Esophagus (tissue), 2 donors: ENCODE results near the gene PLPP6. TPM values are rescaled to one million over a fixed set of nuclear protein-coding genes. Genes with fewer than 3 reads are reported as not detected.

ENCODE experiments used
- H3K27ac ChIP-seq, 2 donors: one replicate each; pipeline ENCODE4 v1.5.1; 2013; ENCODE audit warnings: low read depth in 2 of 2, mild to moderate bottlenecking in 2 of 2, inconsistent platforms in 1 of 2, low read length in 1 of 2, moderate library complexity in 1 of 2
- H3K27me3 ChIP-seq, 2 donors: one replicate each; pipeline ENCODE4 v1.6.1; 2013; ENCODE audit warnings: low read length in 2 of 2, control low read depth in 1 of 2, mild to moderate bottlenecking in 1 of 2; ENCODE audit not compliant: insufficient read depth in 2 of 2, control insufficient read depth in 1 of 2
- H3K36me3 ChIP-seq, 2 donors: one replicate each; pipeline ENCODE4 v1.6.1; 2013; ENCODE audit warnings: low read length in 1 of 2; ENCODE audit not compliant: control insufficient read depth in 2 of 2, insufficient read depth in 2 of 2
- H3K4me1 ChIP-seq, 2 donors: one replicate each; pipeline ENCODE4 v1.6.1; 2013; ENCODE audit warnings: low read length in 1 of 2; ENCODE audit not compliant: control insufficient read depth in 2 of 2, insufficient read depth in 2 of 2
- H3K4me3 ChIP-seq, 2 donors: one replicate each; pipeline ENCODE4 v1.5.1; 2013; ENCODE audit warnings: low read length in 2 of 2, mild to moderate bottlenecking in 2 of 2, low read depth in 1 of 2, moderate library complexity in 1 of 2
- H3K9me3 ChIP-seq, 2 donors: one replicate each; pipeline ENCODE4 v1.6.1; 2013; ENCODE audit warnings: mild to moderate bottlenecking in 2 of 2, low read depth in 1 of 2, low read length in 1 of 2, moderate library complexity in 1 of 2; ENCODE audit not compliant: control insufficient read depth in 2 of 2, insufficient read depth in 1 of 2
- WGBS, 2 donors: extraction: QIAGEN DNeasy Blood & Tissue Kit; methylation state at CpG; one replicate each; pipeline ENCODE4 v1.1.7; 2013; 5-methylcytosine and 5-hydroxymethylcytosine counted together
- polyA plus RNA-seq, 2 donors: library from polyadenylated mRNA; stranded (reverse); fragments of 200-250 nt; gene quantifications; one replicate each; pipeline ENCODE4 v1.2.3, GENCODE V29; 2013
- donor health status: healthy with polysubstance abuse.
- donor health status: Bipolar disorder and iron deficiency.

Gene PLPP6
- 1 to 10 TPM; 5.1 to 6.4 TPM for polyA plus RNA-seq

- H3K4me1 ChIP-seq: peaks cover 0 to 7% of the 10 kb centered on the region in 2 donors
- WGBS, 2 donors: 1 to 2% methylated on average over 64 to 70 of the region's 70 CpGs
Observed at GRCh38 chr9:4662108-4662988, at the start of gene PLPP6. PLPP6 (plus strand) TSS chr9:4662294; CDS start chr9:4662376, 82 bp downstream.

GRCh38 chr9:4614627-4615026, 47.5 kb upstream of the PLPP6 start:
- 100% methylated on average over 1 of the region's 1 CpG for WGBS, 2 donors
- Histone ChIP-seq H3K36me3 (no peaks in the 10 kb centered on the region), H3K27me3 (no peaks in the 10 kb centered on the region), H3K27ac (no peak overlapping the region), H3K4me3 (no peak overlapping the region), H3K4me1 (no peaks in the 10 kb centered on the region), H3K9me3 (no peaks in the 10 kb centered on the region)

More at GRCh38 chr9:4662108-4662988, at the start of gene PLPP6:
- Histone ChIP-seq H3K9me3 (no peaks in the 10 kb centered on the region), H3K36me3 (no peaks in the 10 kb centered on the region), H3K4me3 (peak within 1 kb of the TSS; percentile 95), H3K27me3 (no peaks in the 10 kb centered on the region), H3K27ac (peak within 1 kb of the TSS; percentile 91 to 92)

DNA sequence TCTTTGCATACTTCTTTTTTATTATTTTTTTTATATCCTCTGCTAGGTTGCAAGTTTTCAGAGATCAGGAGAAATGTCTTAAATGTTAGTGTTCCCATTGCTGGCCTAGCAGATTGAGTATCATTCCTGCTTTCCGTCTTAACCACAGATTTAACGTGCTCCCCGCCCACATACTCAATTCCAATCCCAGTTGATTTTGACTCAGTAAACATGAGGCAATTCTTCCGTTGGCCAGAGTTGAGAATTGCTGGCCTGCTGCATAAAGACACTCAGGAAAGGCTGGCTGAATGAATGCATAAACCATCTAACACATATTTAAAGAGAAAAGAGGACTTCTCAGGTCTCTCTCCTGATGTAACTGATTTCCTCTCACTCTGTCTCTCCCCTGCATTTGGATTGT, 46.8 kb upstream of the PLPP6 start:
- WGBS, 2 donors: 62 to 66% methylated on average over 4 of the region's 4 CpGs
- H3K4me1 ChIP-seq: peaks cover 0 to 4% of the 10 kb centered on the region in 2 donors
- no peaks in the 10 kb centered on the region for H3K36me3 ChIP-seq
- no peak overlapping the region for H3K4me3 ChIP-seq
- H3K27me3 ChIP-seq: no peaks in the 10 kb centered on the region
- H3K27ac ChIP-seq: no peak overlapping the region
- H3K9me3 ChIP-seq: no peaks in the 10 kb centered on the region

DNA sequence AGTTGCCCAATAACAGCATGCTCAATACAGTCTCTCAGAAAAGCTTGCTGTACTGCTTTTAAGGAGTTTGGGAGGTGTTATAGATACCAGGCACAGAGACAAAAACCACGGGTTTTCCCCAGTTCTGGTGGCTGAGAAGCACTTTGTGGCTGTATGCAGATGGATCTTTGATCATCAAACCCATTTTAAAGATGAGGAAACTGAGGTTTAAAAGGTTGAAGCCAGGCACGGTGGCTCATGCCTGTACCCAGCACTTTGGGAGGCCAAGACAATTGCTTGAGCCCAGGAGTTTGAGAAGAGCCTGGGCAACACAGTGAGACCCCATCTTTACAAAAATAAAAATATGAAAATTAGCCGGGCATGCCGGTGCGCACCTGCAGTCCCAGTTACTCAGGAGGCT, 46.3 kb upstream of the PLPP6 start:
- Histone ChIP-seq H3K27ac (no peak overlapping the region), H3K36me3 (no peaks in the 10 kb centered on the region), H3K9me3 (no peaks in the 10 kb centered on the region), H3K4me3 (no peak overlapping the region), H3K27me3 (no peaks in the 10 kb centered on the region), H3K4me1 (peaks cover 0 to 4% of the 10 kb centered on the region in 2 donors)
- WGBS, 2 donors: 81 to 84% methylated on average over 5 of the region's 5 CpGs

DNA sequence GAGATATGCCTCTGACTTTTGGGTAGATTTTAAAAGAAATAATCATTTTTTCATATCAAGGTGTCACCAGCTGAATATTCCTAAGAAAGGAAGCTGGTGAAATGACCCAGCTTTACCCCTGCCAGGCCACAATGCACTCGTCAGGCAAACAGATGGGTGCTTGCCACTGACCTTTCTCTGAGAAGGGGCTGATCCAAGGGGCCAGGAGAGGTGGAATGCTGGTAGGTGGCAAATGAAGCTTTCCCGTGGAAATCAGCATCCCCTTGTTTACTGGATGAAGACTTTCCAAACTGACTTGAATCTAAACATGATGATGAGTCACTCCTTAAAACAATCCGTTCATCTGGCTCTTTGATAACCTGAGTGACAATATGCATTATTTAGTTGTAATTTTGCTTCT, 44.3 kb upstream of the PLPP6 start:
- H3K27me3 ChIP-seq: no peaks in the 10 kb centered on the region

DNA sequence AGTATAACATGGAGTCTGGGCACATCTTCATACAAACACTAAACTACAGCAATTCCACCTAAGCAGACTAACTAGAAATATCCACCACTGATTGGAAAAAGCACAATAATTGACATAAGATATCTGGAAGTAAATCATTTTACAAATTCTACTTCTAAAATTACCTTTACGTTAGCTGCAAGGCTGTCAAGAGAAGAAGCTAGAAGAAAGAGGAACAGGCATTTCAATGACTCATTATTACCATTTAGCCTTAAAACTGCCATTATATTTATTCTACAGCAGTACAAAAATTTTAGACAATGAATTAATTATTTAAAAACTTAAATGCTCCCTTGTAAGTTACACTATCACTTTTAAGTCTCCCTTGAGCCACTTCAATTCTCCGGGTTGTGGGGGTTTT, 43.4 kb upstream of the PLPP6 start:
- H3K4me3 ChIP-seq: no peak overlapping the region
- no peaks in the 10 kb centered on the region for H3K9me3 ChIP-seq
- peaks cover 0 to 2% of the 10 kb centered on the region in 2 donors for H3K36me3 ChIP-seq
- H3K27ac ChIP-seq: no peak overlapping the region
- peaks cover 0 to 4% of the 10 kb centered on the region in 2 donors for H3K4me1 ChIP-seq
- no peaks in the 10 kb centered on the region for H3K27me3 ChIP-seq
- 87 to 89% methylated on average over 2 of the region's 2 CpGs for WGBS, 2 donors

More for the DNA sequence above, 44.3 kb upstream of the PLPP6 start:
- Histone ChIP-seq H3K36me3 (peaks cover 0 to 2% of the 10 kb centered on the region in 2 donors), H3K9me3 (no peaks in the 10 kb centered on the region), H3K4me1 (peaks cover 0 to 4% of the 10 kb centered on the region in 2 donors), H3K4me3 (no peak overlapping the region), H3K27ac (no peak overlapping the region)
- WGBS, 2 donors: 59% methylated on average over 3 of the region's 3 CpGs

GRCh38 chr9:4620057-4620765, 41.9 kb upstream of the PLPP6 start:
- Histone ChIP-seq H3K27ac (peak overlapping the region in 1 of 2 donors; percentile 31), H3K36me3 (peaks cover 0 to 2% of the 10 kb centered on the region in 2 donors), H3K4me1 (peaks cover 0 to 4% of the 10 kb centered on the region in 2 donors), H3K9me3 (no peaks in the 10 kb centered on the region), H3K4me3 (no peak overlapping the region), H3K27me3 (no peaks in the 10 kb centered on the region)
- WGBS, 2 donors: 81 to 84% methylated on average over 3 of the region's 3 CpGs

DNA sequence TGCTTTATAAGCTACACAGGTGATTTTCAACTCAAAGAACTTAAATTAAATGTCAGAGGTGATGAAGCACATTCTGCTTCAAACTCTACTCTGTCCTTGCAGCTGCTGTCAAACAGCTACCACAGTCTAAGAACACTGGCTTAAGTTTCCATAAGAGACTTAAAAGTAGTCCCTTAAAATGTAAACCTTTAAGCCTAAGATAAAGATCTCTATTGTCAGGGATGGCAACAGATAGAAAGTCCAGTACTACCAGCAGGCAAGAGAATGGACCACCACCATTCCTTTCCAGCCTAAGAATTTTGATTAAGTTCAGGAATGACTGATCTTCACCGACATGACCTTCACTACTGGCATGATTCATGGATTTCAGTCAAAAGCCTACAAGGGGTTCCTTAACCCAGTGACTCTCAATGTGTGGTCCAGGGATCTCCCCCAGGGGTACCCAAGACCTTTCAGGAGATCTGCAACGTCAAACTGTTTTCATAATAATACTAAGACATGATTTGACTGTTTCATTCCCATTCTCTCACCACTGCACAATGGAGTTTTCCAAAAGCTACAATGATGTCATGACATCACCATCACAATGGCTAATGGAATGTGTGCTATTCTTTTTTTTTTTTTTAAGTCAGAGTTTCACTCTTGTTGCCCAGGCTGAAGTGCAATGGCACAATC, 41.1 kb upstream of the PLPP6 start:
- H3K27me3 ChIP-seq: no peaks in the 10 kb centered on the region
- peaks cover 0 to 4% of the 10 kb centered on the region in 2 donors for H3K4me1 ChIP-seq
- WGBS, 2 donors: 62 to 73% methylated on average over 2 of the region's 2 CpGs
- H3K9me3 ChIP-seq: no peaks in the 10 kb centered on the region
- H3K36me3 ChIP-seq: peaks cover 0 to 2% of the 10 kb centered on the region in 2 donors
- no peak overlapping the region for H3K27ac ChIP-seq
- H3K4me3 ChIP-seq: no peak overlapping the region

- WGBS, 2 donors: 85% methylated on average over 10 of the region's 10 CpGs
- Histone ChIP-seq H3K27ac (no peak overlapping the region), H3K9me3 (no peaks in the 10 kb centered on the region), H3K36me3 (peaks cover 0 to 2% of the 10 kb centered on the region in 2 donors), H3K4me3 (no peak overlapping the region), H3K4me1 (peaks cover 0 to 4% of the 10 kb centered on the region in 2 donors), H3K27me3 (no peaks in the 10 kb centered on the region)
Observed at GRCh38 chr9:4622016-4622415, 40.1 kb upstream of the PLPP6 start.
